ENCODE measurements around the gene P2RY6.

P2RY6 gene

DNA sequence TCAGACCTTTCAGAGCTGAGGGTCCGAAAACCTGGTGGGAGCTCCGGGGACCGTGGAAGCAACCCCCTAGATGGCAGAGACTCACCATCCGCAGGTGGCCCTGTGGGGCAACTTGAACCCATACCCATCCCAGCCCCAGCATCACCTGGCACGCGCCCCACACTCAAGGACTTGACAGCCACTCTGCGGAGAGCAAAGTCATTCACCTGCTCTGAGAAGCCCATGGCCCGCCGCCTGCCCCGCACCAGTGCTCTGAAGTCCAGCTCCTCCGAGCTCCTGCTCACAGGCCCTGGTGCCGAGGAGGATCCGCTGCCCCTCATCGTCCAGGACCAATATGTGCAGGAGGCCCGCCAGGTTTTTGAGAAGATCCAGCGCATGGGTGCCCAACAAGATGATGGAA lies 37.9 kb downstream of the P2RY6 start:
- POLR2A ChIA-PET, result interaction anchor here (0.9 to 1.1 kb wide), 3 partner anchors 17 to 26 kb away, joined by 3 to 4 read pairs (median 3); no protein-coding TSS in a partner anchor
- CTCF ChIA-PET, result no interaction called here

DNA sequence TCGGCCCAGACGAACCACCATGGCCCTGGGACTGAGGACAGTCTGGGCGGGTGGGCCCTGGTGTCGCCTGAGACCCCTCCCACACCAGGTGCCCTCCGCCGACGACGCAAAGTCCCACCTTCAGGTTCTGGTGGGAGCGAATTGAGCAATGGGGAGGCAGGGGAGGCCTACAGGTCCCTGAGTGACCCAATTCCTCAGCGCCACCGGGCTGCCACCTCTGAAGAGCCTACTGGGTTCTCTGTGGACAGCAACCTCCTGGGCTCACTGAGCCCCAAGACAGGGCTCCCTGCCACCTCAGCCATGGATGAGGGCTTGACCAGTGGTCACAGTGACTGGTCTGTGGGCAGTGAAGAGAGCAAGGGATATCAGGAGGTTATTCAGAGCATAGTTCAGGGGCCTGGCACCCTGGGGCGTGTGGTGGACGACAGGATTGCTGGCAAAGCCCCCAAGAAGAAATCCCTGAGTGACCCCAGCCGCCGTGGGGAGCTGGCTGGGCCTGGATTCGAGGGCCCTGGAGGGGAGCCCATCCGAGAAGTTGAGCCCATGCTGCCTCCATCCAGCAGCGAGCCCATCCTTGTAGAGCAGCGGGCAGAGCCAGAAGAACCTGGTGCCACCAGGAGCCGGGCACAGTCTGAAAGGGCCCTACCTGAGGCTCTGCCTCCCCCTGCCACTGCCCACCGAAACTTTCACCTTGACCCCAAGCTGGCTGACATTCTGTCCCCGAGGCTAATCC lies 38.7 kb downstream of the P2RY6 start:
- ChIA-PET CTCF (no interaction called here), POLR2A (interaction anchor here (0.9 kb wide), 1 partner anchor 16 kb away, joined by 3 read pairs; no protein-coding TSS in a partner anchor)
- no peak for DNase-seq (ENCODE audit: extremely low spot score)
- TF ChIP-seq TARDBP (IDR thresholded peaks at IDR 0.05) (no peak), SUZ12 (IDR thresholded peaks at IDR 0.05) (no peak), FOXM1 (IDR thresholded peaks at IDR 0.05; ENCODE audit: borderline replicate concordance) (no peak), HDGF (IDR thresholded peaks at IDR 0.05; ENCODE audit: borderline replicate concordance) (no peak), FOXA1 (IDR thresholded peaks at IDR 0.05) (no peak), NFRKB (IDR thresholded peaks at IDR 0.05) (no peak), SP1 (IDR thresholded peaks at IDR 0.05) (no peak), FOXK2 (IDR thresholded peaks at IDR 0.05) (no peak), ZNF384 (IDR thresholded peaks at IDR 0.05) (no peak), L3MBTL2 (conservative IDR thresholded peaks at IDR 0.05) (no peak), ELF4 (IDR thresholded peaks at IDR 0.05) (no peak), ARNT (IDR thresholded peaks at IDR 0.05) (no peak), BHLHE40 (IDR thresholded peaks at IDR 0.05; ENCODE audit: borderline replicate concordance) (no peak), CTBP1 (IDR thresholded peaks at IDR 0.05; ENCODE audit: borderline replicate concordance) (no peak), LEF1 (IDR thresholded peaks at IDR 0.05; ENCODE audit: borderline replicate concordance) (no peak)
- TF ChIP-seq, protein P1, sequence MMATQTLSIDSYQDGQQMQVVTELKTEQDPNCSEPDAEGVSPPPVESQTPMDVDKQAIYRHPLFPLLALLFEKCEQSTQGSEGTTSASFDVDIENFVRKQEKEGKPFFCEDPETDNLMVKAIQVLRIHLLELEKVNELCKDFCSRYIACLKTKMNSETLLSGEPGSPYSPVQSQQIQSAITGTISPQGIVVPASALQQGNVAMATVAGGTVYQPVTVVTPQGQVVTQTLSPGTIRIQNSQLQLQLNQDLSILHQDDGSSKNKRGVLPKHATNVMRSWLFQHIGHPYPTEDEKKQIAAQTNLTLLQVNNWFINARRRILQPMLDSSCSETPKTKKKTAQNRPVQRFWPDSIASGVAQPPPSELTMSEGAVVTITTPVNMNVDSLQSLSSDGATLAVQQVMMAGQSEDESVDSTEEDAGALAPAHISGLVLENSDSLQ (IDR thresholded peaks at IDR 0.05), result no peak

More for the DNA sequence above, 37.9 kb downstream of the P2RY6 start:
- TF ChIP-seq ELF4 (IDR thresholded peaks at IDR 0.05) (no peak), ZNF384 (IDR thresholded peaks at IDR 0.05) (no peak), FOXA1 (IDR thresholded peaks at IDR 0.05) (no peak), FOXK2 (IDR thresholded peaks at IDR 0.05) (no peak), SP1 (IDR thresholded peaks at IDR 0.05) (no peak), LEF1 (IDR thresholded peaks at IDR 0.05; ENCODE audit: borderline replicate concordance) (no peak), BHLHE40 (IDR thresholded peaks at IDR 0.05; ENCODE audit: borderline replicate concordance) (no peak), FOXM1 (IDR thresholded peaks at IDR 0.05; ENCODE audit: borderline replicate concordance) (no peak), CTBP1 (IDR thresholded peaks at IDR 0.05; ENCODE audit: borderline replicate concordance) (no peak), SUZ12 (IDR thresholded peaks at IDR 0.05) (no peak), NFRKB (IDR thresholded peaks at IDR 0.05) (no peak), L3MBTL2 (conservative IDR thresholded peaks at IDR 0.05) (no peak), HDGF (IDR thresholded peaks at IDR 0.05; ENCODE audit: borderline replicate concordance) (no peak), TARDBP (IDR thresholded peaks at IDR 0.05) (no peak)
- TF ChIP-seq, protein P1 (IDR thresholded peaks at IDR 0.05), result no peak
- no peak for DNase-seq (ENCODE audit: extremely low spot score)

DNA sequence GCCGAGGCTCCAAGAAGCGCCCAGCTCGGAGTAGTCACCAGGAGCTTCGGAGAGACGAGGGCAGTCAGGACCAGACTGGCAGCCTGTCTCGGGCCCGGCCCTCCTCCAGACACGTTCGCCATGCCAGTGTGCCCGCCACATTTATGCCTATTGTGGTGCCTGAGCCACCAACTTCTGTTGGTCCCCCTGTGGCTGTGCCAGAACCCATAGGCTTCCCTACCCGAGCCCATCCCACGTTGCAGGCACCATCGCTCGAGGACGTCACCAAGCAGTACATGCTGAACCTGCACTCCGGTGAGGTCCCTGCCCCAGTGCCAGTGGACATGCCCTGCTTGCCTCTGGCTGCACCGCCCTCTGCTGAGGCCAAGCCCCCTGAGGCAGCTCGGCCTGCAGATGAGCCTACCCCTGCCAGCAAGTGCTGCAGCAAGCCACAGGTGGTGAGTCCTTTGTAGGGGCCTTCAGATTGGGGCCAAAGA lies 39.3 kb downstream of the P2RY6 start:
- ChIA-PET CTCF (no interaction called here), POLR2A (no interaction called here)
- DNase-seq (ENCODE audit: extremely low spot score), result no peak
- TF ChIP-seq ARNT (IDR thresholded peaks at IDR 0.05) (no peak), HDGF (IDR thresholded peaks at IDR 0.05; ENCODE audit: borderline replicate concordance) (no peak), SUZ12 (IDR thresholded peaks at IDR 0.05) (no peak), FOXM1 (IDR thresholded peaks at IDR 0.05; ENCODE audit: borderline replicate concordance) (no peak), ZNF384 (IDR thresholded peaks at IDR 0.05) (no peak), LEF1 (IDR thresholded peaks at IDR 0.05; ENCODE audit: borderline replicate concordance) (no peak), BHLHE40 (IDR thresholded peaks at IDR 0.05; ENCODE audit: borderline replicate concordance) (no peak), TARDBP (IDR thresholded peaks at IDR 0.05) (no peak), SP1 (IDR thresholded peaks at IDR 0.05) (no peak), FOXA1 (IDR thresholded peaks at IDR 0.05) (no peak), ELF4 (IDR thresholded peaks at IDR 0.05) (no peak), L3MBTL2 (conservative IDR thresholded peaks at IDR 0.05) (no peak), CTBP1 (IDR thresholded peaks at IDR 0.05; ENCODE audit: borderline replicate concordance) (no peak), FOXK2 (IDR thresholded peaks at IDR 0.05) (no peak), NFRKB (IDR thresholded peaks at IDR 0.05) (no peak)
- TF ChIP-seq, protein P1 (IDR thresholded peaks at IDR 0.05), result no peak

GRCh38 chr11:73312036-73312435 lies 39.9 kb downstream of the P2RY6 start:
- POLR2A ChIA-PET, result no interaction called here
- TF ChIP-seq TARDBP (IDR thresholded peaks at IDR 0.05) (no peak), HDGF (IDR thresholded peaks at IDR 0.05; ENCODE audit: borderline replicate concordance) (no peak), ZNF384 (IDR thresholded peaks at IDR 0.05) (no peak), FOXM1 (IDR thresholded peaks at IDR 0.05; ENCODE audit: borderline replicate concordance) (no peak), SP1 (IDR thresholded peaks at IDR 0.05) (no peak), FOXA1 (IDR thresholded peaks at IDR 0.05) (no peak), NFRKB (IDR thresholded peaks at IDR 0.05) (no peak), FOXK2 (IDR thresholded peaks at IDR 0.05) (no peak), SUZ12 (IDR thresholded peaks at IDR 0.05) (no peak), ELF4 (IDR thresholded peaks at IDR 0.05) (no peak), CTBP1 (IDR thresholded peaks at IDR 0.05; ENCODE audit: borderline replicate concordance) (no peak), BHLHE40 (IDR thresholded peaks at IDR 0.05; ENCODE audit: borderline replicate concordance) (no peak), LEF1 (IDR thresholded peaks at IDR 0.05; ENCODE audit: borderline replicate concordance) (no peak), ARNT (IDR thresholded peaks at IDR 0.05) (no peak), L3MBTL2 (conservative IDR thresholded peaks at IDR 0.05) (no peak)
- TF ChIP-seq, protein P1 (IDR thresholded peaks at IDR 0.05), result no peak
- DNase-seq (ENCODE audit: extremely low spot score), result no peak
- CTCF ChIA-PET, result no interaction called here

Measured in HEK293T (cell line).